HEK293 (cell line): ENCODE results near the gene SLC49A3.

Experiments
- CTCF ChIA-PET: fragments of 350-600 bp; formaldehyde crosslinking; extraction: SDS; loops from one replicate; lab custom pipeline; 2021; ENCODE audit warnings: antibody characterized with exemption; lab: Yijun Ruan, JAX
- POLR2A ChIA-PET: fragments of 300-600 bp; formaldehyde crosslinking; extraction: SDS; loops from one replicate; lab custom pipeline; 2020; ENCODE audit warnings: antibody characterized with exemption, inconsistent platforms; lab: Yijun Ruan, JAX
- H3K27ac ChIP-seq: fragments of 200-500 bp; sonication (Bioruptor generic); 2 replicates; pipeline ENCODE4 v1.5.1; 2014; ENCODE audit warnings: low read depth, low read length, control low read depth, inconsistent platforms; ENCODE audit errors: extremely low read depth
- H3K36me3 ChIP-seq, 2 experiments: fragments of 200-500 bp in 1 of 2; sonication (Bioruptor generic) in 1 of 2; 1 replicate in 1 of 2; 2 replicates in 1 of 2; pipeline ENCODE4 v1.5.1; 2014 to 2017; ENCODE audit warnings: inconsistent platforms in 2 of 2, low read length in 2 of 2; ENCODE audit not compliant: control insufficient read depth in 2 of 2, insufficient read depth in 1 of 2
- H3K4me1 ChIP-seq: fragments of 200-500 bp; sonication (Bioruptor generic); 2 replicates; pipeline ENCODE4 v1.5.1; 2014; ENCODE audit warnings: mild to moderate bottlenecking, low read length, inconsistent platforms; ENCODE audit not compliant: control insufficient read depth, insufficient read depth
- H3K4me3 ChIP-seq: 2 replicates; pipeline ENCODE4 v1.5.1; 2011; ENCODE audit warnings: low read depth, mild to moderate bottlenecking, control low read depth, low read length, moderate library complexity
- H3K9me3 ChIP-seq: fragments of 200-500 bp; sonication (Bioruptor generic); 2 replicates; pipeline ENCODE4 v1.5.1; 2014; ENCODE audit warnings: low read depth, low read length, inconsistent platforms; ENCODE audit not compliant: control insufficient read depth, insufficient read depth
- GLIS1 ChIP-seq: fragments of 450-650 bp; formaldehyde crosslinking; IDR thresholded peaks from 2 replicates; pipeline ENCODE4 v1.5.1; 2016; ENCODE audit warnings: missing biosample characterization, missing genetic modification characterization
- KLF7 ChIP-seq: fragments of 450-650 bp; formaldehyde crosslinking; IDR thresholded peaks from 2 replicates; pipeline ENCODE4 v1.5.1; 2016; ENCODE audit warnings: missing biosample characterization, missing genetic modification characterization, borderline replicate concordance
- MEIS1 ChIP-seq: sonication (generic); formaldehyde crosslinking; IDR thresholded peaks from 2 replicates; pipeline ENCODE4 v1.8.1; 2022; ENCODE audit warnings: missing genetic modification reagents, mild to moderate bottlenecking, borderline replicate concordance
- OVOL3 ChIP-seq: fragments of 450-650 bp; formaldehyde crosslinking; IDR thresholded peaks from 2 replicates; pipeline ENCODE4 v1.5.1; 2016; ENCODE audit warnings: missing biosample characterization, missing genetic modification characterization
- TRIM28 ChIP-seq: IDR thresholded peaks from 2 replicates; pipeline ENCODE4 v1.6.1; 2011; ENCODE audit warnings: low read length, control low read depth, borderline replicate concordance
- YY1 ChIP-seq: fragments of 450-650 bp; formaldehyde crosslinking; IDR thresholded peaks from 2 replicates; pipeline ENCODE4 v1.5.1; 2018; ENCODE audit warnings: missing biosample characterization, missing genetic modification characterization
- ZBTB1 ChIP-seq: fragments of 450-650 bp; formaldehyde crosslinking; IDR thresholded peaks from 2 replicates; pipeline ENCODE4 v1.5.1; 2016; ENCODE audit warnings: missing biosample characterization, missing genetic modification characterization
- ZBTB20 ChIP-seq: fragments of 450-650 bp; formaldehyde crosslinking; IDR thresholded peaks from 2 replicates; pipeline ENCODE4 v1.5.1; 2016; ENCODE audit warnings: missing biosample characterization, missing genetic modification characterization
- ZBTB7A ChIP-seq: fragments of 450-650 bp; formaldehyde crosslinking; IDR thresholded peaks from 2 replicates; pipeline ENCODE4 v1.5.1; 2016; ENCODE audit warnings: low read depth, missing biosample characterization, missing genetic modification characterization
- ZBTB8A ChIP-seq: fragments of 450-650 bp; formaldehyde crosslinking; IDR thresholded peaks from 2 replicates; pipeline ENCODE4 v1.5.1; 2016; ENCODE audit warnings: missing biosample characterization, missing genetic modification characterization
- ZIC2 ChIP-seq: fragments of 450-650 bp; formaldehyde crosslinking; IDR thresholded peaks from 2 replicates; pipeline ENCODE4 v1.5.1; 2016; ENCODE audit warnings: missing biosample characterization, missing genetic modification characterization
- ZNF114 ChIP-seq: fragments of 450-650 bp; formaldehyde crosslinking; IDR thresholded peaks from 2 replicates; pipeline ENCODE4 v1.5.0; 2017; ENCODE audit warnings: missing biosample characterization, missing genetic modification characterization
- ZNF140 ChIP-seq: fragments of 450-650 bp; formaldehyde crosslinking; IDR thresholded peaks from 2 replicates; pipeline ENCODE4 v1.5.1; 2016; ENCODE audit warnings: missing biosample characterization, missing genetic modification characterization
- ZNF155 ChIP-seq: fragments of 450-650 bp; formaldehyde crosslinking; IDR thresholded peaks from 2 replicates; pipeline ENCODE4 v1.5.1; 2016; ENCODE audit warnings: missing biosample characterization, missing genetic modification characterization
- ZNF16 ChIP-seq: fragments of 450-650 bp; formaldehyde crosslinking; IDR thresholded peaks from 2 replicates; pipeline ENCODE4 v1.5.1; 2016; ENCODE audit warnings: low read depth, missing biosample characterization, missing genetic modification characterization
- ZNF169 ChIP-seq: fragments of 450-650 bp; formaldehyde crosslinking; IDR thresholded peaks from 2 replicates; pipeline ENCODE4 v1.5.1; 2016; ENCODE audit warnings: missing biosample characterization, missing genetic modification characterization
- ZNF2 ChIP-seq: fragments of 450-650 bp; formaldehyde crosslinking; IDR thresholded peaks from 2 replicates; pipeline ENCODE4 v1.5.1; 2016; ENCODE audit warnings: missing biosample characterization, missing genetic modification characterization
- ZNF274 ChIP-seq, 2 experiments: fragments of 200-500 bp in 1 of 2; fragments of 450-650 bp in 1 of 2; sonication (Bioruptor generic) in 1 of 2; formaldehyde crosslinking in 1 of 2; IDR thresholded peaks; 2 replicates each; pipeline versions ENCODE4 v1.5.1 to v1.6.1; 2014 to 2016; ENCODE audit warnings: borderline replicate concordance in 1 of 2, inconsistent platforms in 1 of 2, low read length in 1 of 2, missing biosample characterization in 1 of 2, missing genetic modification characterization in 1 of 2
- ZNF341 ChIP-seq: fragments of 450-650 bp; formaldehyde crosslinking; IDR thresholded peaks from 2 replicates; pipeline ENCODE4; 2016; ENCODE audit warnings: low read depth, missing biosample characterization, missing genetic modification characterization
- ZNF37A ChIP-seq: fragments of 450-650 bp; IDR thresholded peaks from 2 replicates; pipeline ENCODE4 v1.5.1; 2018; ENCODE audit warnings: missing biosample characterization, missing genetic modification characterization
- ZNF394 ChIP-seq: fragments of 450-650 bp; formaldehyde crosslinking; IDR thresholded peaks from 2 replicates; pipeline ENCODE4 v1.5.1; 2016; ENCODE audit warnings: missing biosample characterization, missing genetic modification characterization, mild to moderate bottlenecking, moderate library complexity, borderline replicate concordance
- ZNF416 ChIP-seq: fragments of 450-650 bp; formaldehyde crosslinking; IDR thresholded peaks from 2 replicates; pipeline ENCODE4 v1.5.1; 2016; ENCODE audit warnings: missing biosample characterization, missing genetic modification characterization
- ZNF423 ChIP-seq: fragments of 450-650 bp; formaldehyde crosslinking; IDR thresholded peaks from 2 replicates; pipeline ENCODE4 v1.5.1; 2016; ENCODE audit warnings: missing biosample characterization, missing genetic modification characterization
- ZNF473 ChIP-seq: fragments of 450-650 bp; formaldehyde crosslinking; IDR thresholded peaks from 2 replicates; pipeline ENCODE4 v1.5.1; 2017; ENCODE audit warnings: missing biosample characterization, missing genetic modification characterization
- ZNF510 ChIP-seq: fragments of 450-650 bp; formaldehyde crosslinking; IDR thresholded peaks from 2 replicates; pipeline ENCODE4 v1.5.1; 2018; ENCODE audit warnings: mild to moderate bottlenecking, missing genetic modification characterization, missing biosample characterization; ENCODE audit not compliant: insufficient replicate concordance
- ZNF514 ChIP-seq: fragments of 450-650 bp; formaldehyde crosslinking; IDR thresholded peaks from 2 replicates; pipeline ENCODE4 v1.5.1; 2016; ENCODE audit warnings: missing biosample characterization, missing genetic modification characterization
- ZNF585B ChIP-seq: fragments of 450-650 bp; formaldehyde crosslinking; IDR thresholded peaks from 2 replicates; pipeline ENCODE4 v1.5.1; 2016; ENCODE audit warnings: missing biosample characterization, missing genetic modification characterization
- ZNF621 ChIP-seq: fragments of 450-650 bp; formaldehyde crosslinking; IDR thresholded peaks from 2 replicates; pipeline ENCODE4 v1.5.1; 2017; ENCODE audit warnings: missing biosample characterization, missing genetic modification characterization
- ZNF76 ChIP-seq: fragments of 450-650 bp; formaldehyde crosslinking; IDR thresholded peaks from 2 replicates; pipeline ENCODE4; 2016; ENCODE audit warnings: low read depth, missing biosample characterization, missing genetic modification characterization, borderline replicate concordance
- ZNF785 ChIP-seq: fragments of 450-650 bp; formaldehyde crosslinking; IDR thresholded peaks from 2 replicates; pipeline ENCODE4 v1.5.1; 2016; ENCODE audit warnings: missing biosample characterization, missing genetic modification characterization
- ZNF791 ChIP-seq: fragments of 450-650 bp; formaldehyde crosslinking; IDR thresholded peaks from 2 replicates; pipeline ENCODE4 v1.5.1; 2016; ENCODE audit warnings: missing biosample characterization, missing genetic modification characterization
- ZSCAN16 ChIP-seq: fragments of 450-650 bp; formaldehyde crosslinking; IDR thresholded peaks from 2 replicates; pipeline ENCODE4 v1.5.1; 2016; ENCODE audit warnings: missing biosample characterization, missing genetic modification characterization
- ZSCAN23 ChIP-seq: fragments of 450-650 bp; formaldehyde crosslinking; IDR thresholded peaks from 2 replicates; pipeline ENCODE4 v1.5.1; 2016; ENCODE audit warnings: missing biosample characterization, missing genetic modification characterization
- TF ChIP-seq, protein P1 (sequence below): fragments of 450-650 bp; formaldehyde crosslinking; IDR thresholded peaks from 2 replicates; pipeline ENCODE4 v1.5.1; 2017; ENCODE audit warnings: missing biosample characterization, missing genetic modification characterization
- TF ChIP-seq, protein P2 (sequence below): fragments of 450-650 bp; formaldehyde crosslinking; IDR thresholded peaks from 2 replicates; pipeline ENCODE4; 2016; ENCODE audit warnings: missing biosample characterization, missing genetic modification characterization

SLC49A3 gene

DNA sequence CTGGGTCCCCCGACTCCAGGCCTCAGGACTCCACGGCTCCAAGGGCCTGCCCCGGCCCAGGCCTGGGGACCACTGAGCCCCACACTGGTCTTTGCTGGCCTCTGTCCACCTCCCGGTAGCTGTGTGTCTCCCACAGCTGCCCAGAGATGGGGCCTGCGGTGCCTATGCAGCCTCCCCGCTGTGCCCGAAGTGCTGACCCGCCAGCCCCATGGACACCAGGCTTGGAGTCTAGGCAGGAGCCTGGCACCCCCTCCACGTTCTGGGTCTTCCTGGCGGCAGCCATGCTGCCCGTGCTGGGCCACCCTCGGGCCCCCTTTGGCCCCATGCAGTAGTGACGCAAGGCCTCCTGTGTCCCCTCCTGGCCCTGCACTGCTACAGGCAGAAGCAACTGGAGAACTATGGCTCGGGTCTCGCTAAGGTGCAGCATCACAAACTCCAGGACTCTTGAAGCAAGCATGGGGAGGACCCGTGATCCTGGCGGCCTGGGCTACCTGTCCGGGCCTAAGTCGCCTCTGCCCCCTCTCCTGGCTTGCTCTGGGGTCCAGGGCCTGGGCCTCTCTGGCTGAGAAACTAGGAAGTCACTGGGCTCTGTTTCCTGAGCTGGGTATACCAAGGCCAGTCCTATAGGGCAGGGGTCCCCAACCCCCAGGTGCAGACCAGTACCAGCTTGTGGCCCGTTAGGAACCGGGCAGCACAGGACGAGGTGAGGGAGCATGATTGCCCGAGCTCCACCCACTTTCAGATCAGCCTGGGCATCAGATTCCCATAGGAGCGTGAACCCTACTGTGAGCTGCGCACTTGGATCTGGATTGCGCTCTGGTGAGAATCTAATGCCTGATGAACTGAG lies 13.7 kb downstream of the SLC49A3 start (continued):
- TF ChIP-seq ZIC2 (peak; percentile 50), ZSCAN23 (no peak), ZNF514 (tag by site-specific recombination) (no peak)

DNA sequence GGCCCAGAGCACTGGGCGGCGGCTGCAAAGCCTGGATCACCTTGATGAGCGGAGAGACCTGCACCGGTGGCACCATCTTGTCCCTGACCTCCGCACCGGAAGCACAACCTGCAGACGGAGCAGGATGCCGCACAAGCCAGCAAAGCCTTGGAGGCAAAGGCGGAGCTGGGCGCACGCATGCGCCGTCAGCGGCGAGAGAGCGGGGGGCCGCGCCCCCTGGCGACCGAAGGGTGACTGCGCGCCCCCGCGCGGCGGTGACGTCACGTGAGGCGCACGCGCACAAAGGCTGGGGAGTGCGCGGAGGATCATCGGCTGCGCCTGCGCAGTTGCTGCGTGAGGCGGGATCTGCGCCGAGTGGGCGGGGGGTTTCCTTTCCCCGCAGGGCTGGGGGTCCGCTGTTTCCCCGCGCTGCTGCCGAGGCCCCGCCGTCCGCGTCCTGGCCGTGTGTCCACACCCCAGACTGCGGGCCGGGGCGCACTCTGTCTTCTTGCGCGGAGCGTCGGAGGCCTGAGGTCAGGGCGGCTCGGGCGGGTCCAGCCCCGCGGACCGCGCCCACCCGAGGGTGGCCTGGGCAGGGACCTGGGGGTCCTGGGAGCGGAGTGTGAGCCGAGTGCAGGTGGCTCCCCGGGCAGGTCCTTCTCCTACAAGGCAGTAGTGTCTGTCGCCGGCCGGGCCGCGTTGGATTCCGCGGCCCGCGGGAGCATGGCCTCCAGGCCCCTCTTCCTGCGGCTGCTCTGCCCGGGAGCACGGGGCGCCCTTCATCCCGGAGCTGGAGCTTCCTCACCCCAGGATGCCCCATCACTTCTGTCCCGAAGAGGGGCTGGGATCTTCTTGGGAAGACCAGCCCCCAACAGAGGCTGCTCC lies 14.5 kb downstream of the SLC49A3 start, which contains the start of the genes ATP5ME and MYL5:
Gene ATP5ME (minus strand): TSS at position 105 of the 864 bp plus-strand sequence. CDS start 29 bp downstream, at position 76.
Gene MYL5 (plus strand): TSS at position 371 of the 864 bp plus-strand sequence. CDS start 3,485 bp downstream, outside the sequence.
- H3K4me3 ChIP-seq = peak within 1 kb of the TSS; percentile 77
- CTCF ChIA-PET = interaction anchor here (0.6 to 2.4 kb wide), 3 partner anchors 10 to 262 kb away, joined by 3 to 6 read pairs (median 3); no protein-coding TSS in a partner anchor
- TF ChIP-seq ZBTB7A (tag by site-specific recombination) = 0 out of 2 replicates have a peak, but pooled peaks have one; percentile 17
- 0 out of 2 replicates have a peak, but pooled peaks have one; percentile 22 for TF ChIP-seq ZBTB8A (tag by site-specific recombination)
- peak; percentile 48; the same call in 1 of the 2 replicates for TF ChIP-seq KLF7 (tag by site-specific recombination)
- TF ChIP-seq ZNF16 (tag by site-specific recombination) = no peak
- no peak for TF ChIP-seq ZNF423
- no peak for TF ChIP-seq ZNF155 (tag by site-specific recombination)
- TF ChIP-seq ZNF341 (tag by site-specific recombination) = no peak
- no peak for TF ChIP-seq ZNF394 (tag by site-specific recombination)
- TF ChIP-seq MEIS1 (CRISPR knock-in tag) = no peak
- peak; percentile 70 for TF ChIP-seq GLIS1 (tag by site-specific recombination)
- TF ChIP-seq ZNF585B (tag by site-specific recombination) = no peak
- TF ChIP-seq ZNF114 (tag by site-specific recombination) = no peak
- peak; percentile 56; the same call in 1 of the 2 replicates for TF ChIP-seq ZBTB20 (tag by site-specific recombination)
- TF ChIP-seq OVOL3 (tag by site-specific recombination) = no peak
- no peak for TF ChIP-seq ZBTB1
- TF ChIP-seq ZNF169 (tag by site-specific recombination) = no peak
- no peak for TF ChIP-seq ZNF514 (tag by site-specific recombination)
- no peak; the same call in 1 of the 2 replicates for TF ChIP-seq ZNF2 (tag by site-specific recombination)
- no peak for TF ChIP-seq ZNF621 (tag by site-specific recombination)
- TF ChIP-seq ZNF785 (tag by site-specific recombination) = no peak
- no peak for TF ChIP-seq ZNF473 (tag by site-specific recombination)
- TF ChIP-seq, protein P1, sequence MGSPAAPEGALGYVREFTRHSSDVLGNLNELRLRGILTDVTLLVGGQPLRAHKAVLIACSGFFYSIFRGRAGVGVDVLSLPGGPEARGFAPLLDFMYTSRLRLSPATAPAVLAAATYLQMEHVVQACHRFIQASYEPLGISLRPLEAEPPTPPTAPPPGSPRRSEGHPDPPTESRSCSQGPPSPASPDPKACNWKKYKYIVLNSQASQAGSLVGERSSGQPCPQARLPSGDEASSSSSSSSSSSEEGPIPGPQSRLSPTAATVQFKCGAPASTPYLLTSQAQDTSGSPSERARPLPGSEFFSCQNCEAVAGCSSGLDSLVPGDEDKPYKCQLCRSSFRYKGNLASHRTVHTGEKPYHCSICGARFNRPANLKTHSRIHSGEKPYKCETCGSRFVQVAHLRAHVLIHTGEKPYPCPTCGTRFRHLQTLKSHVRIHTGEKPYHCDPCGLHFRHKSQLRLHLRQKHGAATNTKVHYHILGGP (tag by site-specific recombination) = no peak
- no peak for TF ChIP-seq ZNF416 (tag by site-specific recombination)
- TF ChIP-seq ZSCAN16 (tag by site-specific recombination) = no peak
- no peak for TF ChIP-seq ZNF791 (tag by site-specific recombination)
- TF ChIP-seq ZNF76 (tag by site-specific recombination) = peak; percentile 46; the same call in 1 of the 2 replicates
- no peak for TF ChIP-seq ZNF274 (IDR thresholded peaks at IDR 0.05; ENCODE audit: low read length)
- no peak for TF ChIP-seq ZNF274 (tag by site-specific recombination; IDR thresholded peaks at IDR 0.05; ENCODE audit: borderline replicate concordance)
- no peak for TF ChIP-seq ZNF510 (tag by site-specific recombination)
- TF ChIP-seq, protein P2, sequence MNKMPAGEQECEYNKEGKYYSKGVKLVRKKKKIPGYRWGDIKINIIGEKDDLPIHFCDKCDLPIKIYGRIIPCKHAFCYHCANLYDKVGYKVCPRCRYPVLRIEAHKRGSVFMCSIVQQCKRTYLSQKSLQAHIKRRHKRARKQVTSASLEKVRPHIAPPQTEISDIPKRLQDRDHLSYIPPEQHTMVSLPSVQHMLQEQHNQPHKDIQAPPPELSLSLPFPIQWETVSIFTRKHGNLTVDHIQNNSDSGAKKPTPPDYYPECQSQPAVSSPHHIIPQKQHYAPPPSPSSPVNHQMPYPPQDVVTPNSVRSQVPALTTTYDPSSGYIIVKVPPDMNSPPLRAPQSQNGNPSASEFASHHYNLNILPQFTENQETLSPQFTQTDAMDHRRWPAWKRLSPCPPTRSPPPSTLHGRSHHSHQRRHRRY (tag by site-specific recombination) = no peak
- TF ChIP-seq ZNF140 (tag by site-specific recombination) = no peak
- no peak for TF ChIP-seq ZNF37A (tag by site-specific recombination)
- TF ChIP-seq YY1 (tag by site-specific recombination) = peak; percentile 70
- TF ChIP-seq TRIM28 = no peak

More for the DNA sequence above, 14.5 kb downstream of the SLC49A3 start, which contains the start of the genes ATP5ME and MYL5:
- H3K36me3 ChIP-seq = peaks cover 0 to 35% of the 10 kb centered on the region in 2 experiments; a peak in 2 of 3 replicates
- no peaks in the 10 kb centered on the region for H3K9me3 ChIP-seq
- H3K4me1 ChIP-seq = peaks cover 3% of the 10 kb centered on the region
- POLR2A ChIA-PET = interaction anchor here (0.6 to 1.4 kb wide), 5 partner anchors 10 to 72 kb away, joined by 4 to 5 read pairs (median 4); no protein-coding TSS in a partner anchor
- peak within 1 kb of the TSS; percentile 76 for H3K27ac ChIP-seq
